Measurements from ENCODE around the gene GRIK5. TPM values are rescaled to one million over a fixed set of nuclear protein-coding genes. Genes with fewer than 3 reads are reported as not detected.

GRIK5 gene
- total RNA-seq, 1 donor: 0.18 TPM

DNA sequence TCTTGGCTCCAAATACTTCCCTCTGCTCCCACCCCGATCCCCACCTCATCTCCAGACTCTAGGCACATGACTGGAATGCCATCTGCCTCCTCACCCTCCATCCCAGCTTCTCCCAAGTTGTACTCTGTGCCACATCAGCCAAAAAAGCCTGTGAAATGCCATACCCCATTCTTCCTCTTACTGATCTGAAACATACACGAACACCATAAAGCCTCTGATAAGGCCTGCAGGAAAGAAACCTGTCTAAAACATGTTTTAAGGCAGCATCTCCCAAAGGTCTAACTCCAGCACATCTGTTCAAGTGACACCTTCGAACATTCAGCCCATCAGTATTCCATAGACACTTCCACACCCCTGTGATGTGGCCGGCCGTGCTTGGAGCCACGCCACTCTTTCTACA lies 5.6 kb downstream of the GRIK5 start:
- H3K4me3 ChIP-seq (ENCODE audit: low read depth, low read length): no peak overlapping the region
- no peak for DNase-seq (ENCODE audit: low read depth)
- TF ChIP-seq, protein P1, sequence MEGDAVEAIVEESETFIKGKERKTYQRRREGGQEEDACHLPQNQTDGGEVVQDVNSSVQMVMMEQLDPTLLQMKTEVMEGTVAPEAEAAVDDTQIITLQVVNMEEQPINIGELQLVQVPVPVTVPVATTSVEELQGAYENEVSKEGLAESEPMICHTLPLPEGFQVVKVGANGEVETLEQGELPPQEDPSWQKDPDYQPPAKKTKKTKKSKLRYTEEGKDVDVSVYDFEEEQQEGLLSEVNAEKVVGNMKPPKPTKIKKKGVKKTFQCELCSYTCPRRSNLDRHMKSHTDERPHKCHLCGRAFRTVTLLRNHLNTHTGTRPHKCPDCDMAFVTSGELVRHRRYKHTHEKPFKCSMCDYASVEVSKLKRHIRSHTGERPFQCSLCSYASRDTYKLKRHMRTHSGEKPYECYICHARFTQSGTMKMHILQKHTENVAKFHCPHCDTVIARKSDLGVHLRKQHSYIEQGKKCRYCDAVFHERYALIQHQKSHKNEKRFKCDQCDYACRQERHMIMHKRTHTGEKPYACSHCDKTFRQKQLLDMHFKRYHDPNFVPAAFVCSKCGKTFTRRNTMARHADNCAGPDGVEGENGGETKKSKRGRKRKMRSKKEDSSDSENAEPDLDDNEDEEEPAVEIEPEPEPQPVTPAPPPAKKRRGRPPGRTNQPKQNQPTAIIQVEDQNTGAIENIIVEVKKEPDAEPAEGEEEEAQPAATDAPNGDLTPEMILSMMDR (IDR thresholded peaks at IDR 0.05; ENCODE audit: insufficient read depth, low read length): no peak

GRCh38 chr19:42062381-42062780 lies 7.6 kb downstream of the GRIK5 start:
- TF ChIP-seq, protein P1 (IDR thresholded peaks at IDR 0.05; ENCODE audit: insufficient read depth, low read length): no peak
- DNase-seq (ENCODE audit: low read depth): no peak
- H3K4me3 ChIP-seq (ENCODE audit: low read depth, low read length): no peak overlapping the region

GRCh38 chr19:42060117-42060516 lies 9.9 kb downstream of the GRIK5 start:
- DNase-seq (ENCODE audit: low read depth): no peak
- no peak overlapping the region for H3K4me3 ChIP-seq (ENCODE audit: low read depth, low read length)
- TF ChIP-seq, protein P1 (IDR thresholded peaks at IDR 0.05; ENCODE audit: insufficient read depth, low read length): no peak

GRCh38 chr19:42059196-42059595 lies 10.8 kb downstream of the GRIK5 start:
- TF ChIP-seq, protein P1 (IDR thresholded peaks at IDR 0.05; ENCODE audit: insufficient read depth, low read length): no peak
- no peak for DNase-seq (ENCODE audit: low read depth)
- no peak overlapping the region for H3K4me3 ChIP-seq (ENCODE audit: low read depth, low read length)

DNA sequence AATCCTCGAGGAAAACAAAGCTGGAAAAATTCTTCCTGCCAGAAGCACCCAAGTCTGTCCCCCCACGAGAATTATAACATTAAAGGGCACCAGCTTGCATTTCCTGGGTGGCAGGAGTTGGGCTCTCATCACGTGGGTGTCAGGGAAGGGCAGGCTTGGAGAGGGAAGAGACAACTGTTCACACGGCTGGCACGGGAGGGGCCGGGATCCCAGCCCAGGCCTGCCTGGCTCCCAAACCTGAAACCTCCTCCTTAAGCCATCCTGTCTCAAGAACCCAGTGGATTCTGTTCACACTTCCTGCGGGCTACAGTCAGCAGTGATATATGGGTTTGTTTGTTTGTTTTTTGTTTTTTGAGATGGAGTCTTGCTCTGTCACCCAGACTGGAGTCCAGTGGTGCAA lies 12.2 kb downstream of the GRIK5 start:
- TF ChIP-seq, protein P1 (IDR thresholded peaks at IDR 0.05; ENCODE audit: insufficient read depth, low read length): no peak
- DNase-seq (ENCODE audit: low read depth): no peak
- no peak overlapping the region for H3K4me3 ChIP-seq (ENCODE audit: low read depth, low read length)

GRCh38 chr19:42054205-42054604 lies 15.8 kb downstream of the GRIK5 start:
- TF ChIP-seq, protein P1 (IDR thresholded peaks at IDR 0.05; ENCODE audit: insufficient read depth, low read length): no peak
- no peak for DNase-seq (ENCODE audit: low read depth)
- no peak overlapping the region for H3K4me3 ChIP-seq (ENCODE audit: low read depth, low read length)
